ENCODE measurements around the gene BIRC3.

DNA sequence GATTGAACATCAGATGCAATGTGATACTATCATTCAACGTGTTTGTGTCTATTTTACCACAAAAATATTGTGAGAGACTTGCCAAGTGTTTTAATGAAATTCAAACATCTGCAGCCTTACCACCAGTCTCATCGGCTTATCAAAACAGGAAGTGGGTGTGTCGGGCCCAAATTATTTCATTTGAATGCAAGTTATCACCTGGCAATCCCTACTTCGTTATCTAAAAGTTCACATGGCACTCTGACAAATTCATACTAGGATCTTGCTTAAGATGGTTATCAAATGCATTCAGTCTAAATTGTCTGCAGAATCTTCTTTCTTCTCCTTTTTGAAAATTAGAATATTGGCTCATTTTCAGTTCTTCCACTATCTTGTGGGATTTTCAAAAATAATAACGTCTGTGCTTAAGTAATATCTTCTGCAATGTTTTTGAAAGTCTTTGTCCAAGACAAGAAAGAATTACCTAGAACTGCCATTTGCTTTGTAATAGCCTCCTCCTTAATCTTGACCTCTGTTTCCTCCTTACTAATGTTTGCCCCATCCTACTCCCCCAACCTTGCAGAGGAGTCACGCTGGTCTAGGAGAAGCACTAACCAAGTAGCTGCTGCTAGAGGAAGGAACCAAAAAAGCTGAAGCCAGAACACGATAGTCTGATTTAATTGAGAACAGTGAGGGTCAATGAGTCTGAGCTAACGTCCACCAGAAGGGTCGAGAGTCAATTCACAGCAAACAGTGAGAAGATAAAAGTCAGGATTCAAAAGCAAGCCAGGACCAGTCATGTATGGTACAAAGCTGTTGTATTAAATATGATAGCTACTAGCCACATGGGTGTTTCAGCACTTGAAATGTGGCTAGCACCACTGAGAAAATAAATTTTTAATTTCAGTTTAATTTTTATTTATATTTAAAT, 10.2 kb upstream of the BIRC3 start:
- no peak for TF ChIP-seq POLR2AphosphoS5 (IDR thresholded peaks at IDR 0.05; ENCODE audit: low read depth, low read length)
- TF ChIP-seq, protein P1, sequence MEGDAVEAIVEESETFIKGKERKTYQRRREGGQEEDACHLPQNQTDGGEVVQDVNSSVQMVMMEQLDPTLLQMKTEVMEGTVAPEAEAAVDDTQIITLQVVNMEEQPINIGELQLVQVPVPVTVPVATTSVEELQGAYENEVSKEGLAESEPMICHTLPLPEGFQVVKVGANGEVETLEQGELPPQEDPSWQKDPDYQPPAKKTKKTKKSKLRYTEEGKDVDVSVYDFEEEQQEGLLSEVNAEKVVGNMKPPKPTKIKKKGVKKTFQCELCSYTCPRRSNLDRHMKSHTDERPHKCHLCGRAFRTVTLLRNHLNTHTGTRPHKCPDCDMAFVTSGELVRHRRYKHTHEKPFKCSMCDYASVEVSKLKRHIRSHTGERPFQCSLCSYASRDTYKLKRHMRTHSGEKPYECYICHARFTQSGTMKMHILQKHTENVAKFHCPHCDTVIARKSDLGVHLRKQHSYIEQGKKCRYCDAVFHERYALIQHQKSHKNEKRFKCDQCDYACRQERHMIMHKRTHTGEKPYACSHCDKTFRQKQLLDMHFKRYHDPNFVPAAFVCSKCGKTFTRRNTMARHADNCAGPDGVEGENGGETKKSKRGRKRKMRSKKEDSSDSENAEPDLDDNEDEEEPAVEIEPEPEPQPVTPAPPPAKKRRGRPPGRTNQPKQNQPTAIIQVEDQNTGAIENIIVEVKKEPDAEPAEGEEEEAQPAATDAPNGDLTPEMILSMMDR (IDR thresholded peaks at IDR 0.05) = no peak
